HG03103 (cell line): Measurements from ENCODE around the gene CNOT1.
A peak's percentile ranks its signal among the peaks of the same experiment; 100 is the strongest.
"Not testable (repeated sequence)": the region's sequence is repeated elsewhere in the genome, so short reads cannot be mapped to it uniquely, and the experiment has no call there.

Experiments used
- ATAC-seq: cut with Tn5 transposase; IDR thresholded peaks from one replicate; pipeline ENCODE4 v1.9.1; 2021; ENCODE audit warnings: low read depth; ENCODE audit not compliant: unreplicated experiment

CNOT1 gene

GRCh38 chr16:58629733-58630640 lies at the start of gene CNOT1:
TSS of gene CNOT1 (minus strand) at chr16:58629826. CDS start at chr16:58599337, 30,489 bp downstream.
- ATAC-seq = peak; percentile 82

- no peak for ATAC-seq
Observed at GRCh38 chr16:58678716-58679115, 49.1 kb upstream of the CNOT1 start.

- ATAC-seq = no peak
Observed at GRCh38 chr16:58678269-58678668, 48.6 kb upstream of the CNOT1 start.

GRCh38 chr16:58670946-58671583 lies 41.4 kb upstream of the CNOT1 start:
- ATAC-seq = no peak

- ATAC-seq = no peak
Observed at GRCh38 chr16:58670177-58670576, 40.6 kb upstream of the CNOT1 start.

GRCh38 chr16:58665200-58665599 lies 35.6 kb upstream of the CNOT1 start:
- no peak for ATAC-seq

GRCh38 chr16:58661199-58661830 lies 31.7 kb upstream of the CNOT1 start:
- peak; percentile 88 for ATAC-seq

GRCh38 chr16:58659911-58660310 lies 30.3 kb upstream of the CNOT1 start:
- not testable (repeated sequence) for ATAC-seq

- ATAC-seq = no peak
Observed at GRCh38 chr16:58658796-58659211, 29.2 kb upstream of the CNOT1 start.

GRCh38 chr16:58656899-58657298 lies 27.3 kb upstream of the CNOT1 start:
- ATAC-seq = no peak

GRCh38 chr16:58655215-58655596 lies 25.6 kb upstream of the CNOT1 start:
- no peak for ATAC-seq

- ATAC-seq = no peak
Observed at GRCh38 chr16:58654560-58655214, 25.1 kb upstream of the CNOT1 start.

- ATAC-seq = no peak
Observed at GRCh38 chr16:58652741-58653140, 23.1 kb upstream of the CNOT1 start.

- no peak for ATAC-seq
Observed at GRCh38 chr16:58651965-58652348, 22.3 kb upstream of the CNOT1 start.

GRCh38 chr16:58649707-58650106 lies 20.1 kb upstream of the CNOT1 start:
- ATAC-seq = no peak

GRCh38 chr16:58647107-58647506 lies 17.5 kb upstream of the CNOT1 start:
- ATAC-seq = no peak

GRCh38 chr16:58644765-58645487 lies 15.3 kb upstream of the CNOT1 start:
- no peak for ATAC-seq

- no peak for ATAC-seq
Observed at GRCh38 chr16:58644108-58644507, 14.5 kb upstream of the CNOT1 start.

GRCh38 chr16:58640949-58641348 lies 11.3 kb upstream of the CNOT1 start:
- no peak for ATAC-seq

- ATAC-seq = no peak
Observed at GRCh38 chr16:58639836-58640235, 10.2 kb upstream of the CNOT1 start.
